SU-DHL-6 (cell line): ENCODE data around the gene TC2N.

Experiments
- H2AFZ ChIP-seq: fragments of 200-600 bp; sonication (generic); 2 replicates; pipeline ENCODE4 v1.6.1; 2014; ENCODE audit warnings: low read depth, mild to moderate bottlenecking, moderate library complexity, mixed read lengths, antibody characterized with exemption, low read length; ENCODE audit not compliant: severe bottlenecking
- H3F3A ChIP-seq: fragments of 200-600 bp; shearing (Covaris generic); 2 replicates; pipeline ENCODE4 v1.6.0; 2016; ENCODE audit warnings: antibody characterized with exemption, mild to moderate bottlenecking; ENCODE audit not compliant: insufficient read depth
- H3K27ac ChIP-seq: fragments of 200-600 bp; sonication (generic); 2 replicates; pipeline ENCODE4 v1.5.1; 2016; ENCODE audit warnings: low read depth, mild to moderate bottlenecking, low read length, moderate library complexity, mixed read lengths
- H3K27me3 ChIP-seq: fragments of 200-600 bp; sonication (generic), shearing (Covaris generic); 2 replicates; pipeline ENCODE4 v1.6.0; 2014; ENCODE audit warnings: mild to moderate bottlenecking, low read length
- H3K36me3 ChIP-seq: fragments of 200-600 bp; sonication (generic); 2 replicates; pipeline ENCODE4 v1.6.1; 2014; ENCODE audit warnings: mild to moderate bottlenecking, low read length, mixed read lengths
- H3K4me2 ChIP-seq: fragments of 300-600, 200-600 bp; shearing (Covaris generic), sonication (generic); 2 replicates; pipeline ENCODE4 v1.6.0; 2014; ENCODE audit warnings: low read length, low read depth, mild to moderate bottlenecking; ENCODE audit not compliant: poor library complexity, severe bottlenecking
- H3K4me3 ChIP-seq: fragments of 200-600 bp; sonication (generic); 2 replicates; pipeline ENCODE4 v1.5.1; 2014; ENCODE audit warnings: antibody characterized with exemption, low read length, mild to moderate bottlenecking, mixed read lengths; ENCODE audit not compliant: insufficient read depth, poor library complexity, severe bottlenecking
- H3K79me2 ChIP-seq: fragments of 200-600 bp; sonication (generic); 2 replicates; pipeline ENCODE4 v1.6.1; 2014; ENCODE audit warnings: mild to moderate bottlenecking, low read length, moderate library complexity; ENCODE audit not compliant: insufficient read depth
- H3K9ac ChIP-seq: fragments of 200-600 bp; sonication (generic); 2 replicates; pipeline ENCODE4 v1.7.0; 2014; ENCODE audit warnings: mild to moderate bottlenecking, low read length
- H3K9me2 ChIP-seq: fragments of 200-600 bp; sonication (generic); replicated peaks from 2 replicates; pipeline ENCODE4 v1.6.1; 2014; ENCODE audit warnings: low read length; ENCODE audit not compliant: insufficient read depth
- H3K9me3 ChIP-seq: fragments of 200-600 bp; sonication (generic); 2 replicates; pipeline ENCODE4 v1.6.1; 2014; ENCODE audit warnings: low read length, mixed read lengths; ENCODE audit not compliant: insufficient read depth
- H4K20me1 ChIP-seq: fragments of 200-600 bp; sonication (generic); 2 replicates; pipeline ENCODE4 v1.6.1; 2014; ENCODE audit warnings: low read depth, mild to moderate bottlenecking, antibody characterized with exemption, low read length, moderate library complexity, mixed read lengths
- EZH2phosphoT487 ChIP-seq: fragments of 200-600 bp; sonication (generic), shearing (Covaris generic); conservative IDR thresholded peaks from 2 replicates; pipeline ENCODE4 v1.6.1; 2018; ENCODE audit warnings: mild to moderate bottlenecking, antibody characterized with exemption, low read length, moderate library complexity, mixed read lengths
- TF ChIP-seq, protein P1 (sequence below): fragments of 200-600 bp; sonication (generic); IDR thresholded peaks from one replicate; pipeline ENCODE4 v1.5.1; 2017; ENCODE audit warnings: antibody characterized with exemption, mild to moderate bottlenecking, low read length, moderate library complexity; ENCODE audit not compliant: insufficient read depth, poor library complexity, severe bottlenecking

TC2N gene

DNA sequence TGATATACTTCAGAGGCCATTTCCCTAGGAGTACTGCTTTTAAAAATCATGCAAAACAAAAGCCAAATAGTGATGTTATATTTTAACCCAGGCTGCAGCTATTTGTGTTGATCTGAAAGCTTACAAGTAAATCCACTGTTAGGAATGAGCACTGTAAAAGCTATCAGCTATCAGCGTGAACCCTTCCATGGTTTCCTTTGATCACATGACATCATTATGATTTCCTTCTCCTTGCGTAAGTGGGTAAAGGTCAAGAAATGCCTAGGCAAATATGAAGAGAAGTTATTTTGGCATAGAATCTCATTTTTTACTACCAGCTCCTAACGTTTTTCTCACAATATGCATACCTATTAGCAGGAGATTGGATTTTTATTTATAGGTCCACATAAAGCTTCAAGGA lies 86.9 kb downstream of the TC2N start:
- Histone ChIP-seq H3K27me3 (no peaks in the 10 kb centered on the region), H3K4me2 (no peak overlapping the region), H4K20me1 (no peaks in the 10 kb centered on the region), H3K4me3 (no peak overlapping the region), H3K79me2 (no peaks in the 10 kb centered on the region), H3K36me3 (no peaks in the 10 kb centered on the region), H3F3A (no peaks in the 10 kb centered on the region), H3K9me2 (no peaks in the 10 kb centered on the region), H3K27ac (no peak overlapping the region), H3K9ac (no peak overlapping the region), H2AFZ (no peak overlapping the region), H3K9me3 (no peaks in the 10 kb centered on the region)
- TF ChIP-seq, protein P1, sequence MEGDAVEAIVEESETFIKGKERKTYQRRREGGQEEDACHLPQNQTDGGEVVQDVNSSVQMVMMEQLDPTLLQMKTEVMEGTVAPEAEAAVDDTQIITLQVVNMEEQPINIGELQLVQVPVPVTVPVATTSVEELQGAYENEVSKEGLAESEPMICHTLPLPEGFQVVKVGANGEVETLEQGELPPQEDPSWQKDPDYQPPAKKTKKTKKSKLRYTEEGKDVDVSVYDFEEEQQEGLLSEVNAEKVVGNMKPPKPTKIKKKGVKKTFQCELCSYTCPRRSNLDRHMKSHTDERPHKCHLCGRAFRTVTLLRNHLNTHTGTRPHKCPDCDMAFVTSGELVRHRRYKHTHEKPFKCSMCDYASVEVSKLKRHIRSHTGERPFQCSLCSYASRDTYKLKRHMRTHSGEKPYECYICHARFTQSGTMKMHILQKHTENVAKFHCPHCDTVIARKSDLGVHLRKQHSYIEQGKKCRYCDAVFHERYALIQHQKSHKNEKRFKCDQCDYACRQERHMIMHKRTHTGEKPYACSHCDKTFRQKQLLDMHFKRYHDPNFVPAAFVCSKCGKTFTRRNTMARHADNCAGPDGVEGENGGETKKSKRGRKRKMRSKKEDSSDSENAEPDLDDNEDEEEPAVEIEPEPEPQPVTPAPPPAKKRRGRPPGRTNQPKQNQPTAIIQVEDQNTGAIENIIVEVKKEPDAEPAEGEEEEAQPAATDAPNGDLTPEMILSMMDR = no peak
- TF ChIP-seq EZH2phosphoT487 = no peak

DNA sequence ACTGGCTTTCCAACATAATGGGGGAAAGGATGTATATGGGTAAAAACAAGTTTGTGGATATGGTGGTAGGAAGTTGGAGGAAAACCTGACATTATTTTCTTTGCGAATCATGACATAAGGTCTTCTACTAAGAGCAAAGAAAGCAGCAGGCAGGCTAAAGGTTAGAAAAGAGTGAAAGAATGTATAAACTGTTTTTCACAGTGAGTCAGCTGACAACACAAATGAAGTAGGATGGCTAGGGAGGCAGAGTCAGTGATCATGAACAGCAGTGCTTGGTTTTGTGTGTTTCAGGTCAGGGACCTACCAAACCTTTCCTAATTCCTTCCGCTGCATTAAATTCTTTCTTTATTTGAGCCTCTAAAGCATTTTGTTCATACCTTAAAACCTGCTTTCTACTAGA lies 89.1 kb downstream of the TC2N start:
- H3K79me2 ChIP-seq = no peaks in the 10 kb centered on the region
- H3K4me3 ChIP-seq = no peak overlapping the region
- TF ChIP-seq, protein P1 = no peak
- no peak for TF ChIP-seq EZH2phosphoT487
- no peak overlapping the region for H2AFZ ChIP-seq
- H3F3A ChIP-seq = no peaks in the 10 kb centered on the region
- H3K9ac ChIP-seq = no peak overlapping the region
- H4K20me1 ChIP-seq = no peaks in the 10 kb centered on the region
- H3K9me3 ChIP-seq = no peaks in the 10 kb centered on the region
- H3K9me2 ChIP-seq = no peaks in the 10 kb centered on the region
- H3K27me3 ChIP-seq = no peaks in the 10 kb centered on the region
- H3K27ac ChIP-seq = no peak overlapping the region
- no peaks in the 10 kb centered on the region for H3K36me3 ChIP-seq
- no peak overlapping the region for H3K4me2 ChIP-seq

GRCh38 chr14:91774140-91775096 lies 92.9 kb downstream of the TC2N start:
- Histone ChIP-seq H4K20me1 (no peaks in the 10 kb centered on the region), H3K27ac (no peak overlapping the region)
- TF ChIP-seq EZH2phosphoT487 = no peak
- TF ChIP-seq, protein P1 = no peak

More at GRCh38 chr14:91774140-91775096, 92.9 kb downstream of the TC2N start:
- H3K27me3 ChIP-seq = no peaks in the 10 kb centered on the region
- no peaks in the 10 kb centered on the region for H3K79me2 ChIP-seq
- no peaks in the 10 kb centered on the region for H3F3A ChIP-seq
- H3K4me3 ChIP-seq = no peak overlapping the region
- H3K9me2 ChIP-seq = no peaks in the 10 kb centered on the region
- no peaks in the 10 kb centered on the region for H3K36me3 ChIP-seq
- no peak overlapping the region for H2AFZ ChIP-seq
- H3K4me2 ChIP-seq = no peak overlapping the region
- H3K9me3 ChIP-seq = no peaks in the 10 kb centered on the region
- no peak overlapping the region for H3K9ac ChIP-seq
